Stomach (tissue), 4 donors: ENCODE results near the gene SLC6A18.

Experiments used
- CTCF ChIP-seq, 7 experiments: fragments of 450-650 bp in 4 of 7; fragments of 200-600 bp in 3 of 7; sonication (generic) in 3 of 7; IDR thresholded peaks; one replicate each; pipeline ENCODE4 v1.5.1; 2016 to 2019; ENCODE audit warnings: antibody characterized with exemption in 7 of 7, control low read depth in 2 of 7, mild to moderate bottlenecking in 1 of 7
- EP300 ChIP-seq: sonication (generic); formaldehyde crosslinking; IDR thresholded peaks from one replicate; pipeline ENCODE4 v1.6.1; 2017; ENCODE audit warnings: antibody characterized with exemption

GRCh38 chr5:1244255-1244654, 19.1 kb downstream of the SLC6A18 start:
- TF ChIP-seq CTCF (IDR thresholded peaks at IDR 0.05) (no peak), EP300 (no peak)
